ENCODE results near the gene MRPL20. TPM values are rescaled to one million over a fixed set of nuclear protein-coding genes. Genes with fewer than 3 reads are reported as not detected.
"Not testable (repeated sequence)": the region's sequence is repeated elsewhere in the genome, so short reads cannot be mapped to it uniquely, and the experiment has no call there.

The MRPL20 gene
- total and polyA plus RNA-seq, 4 donors = 47.8 to 170 (median 74.0) TPM

GRCh38 chr1:1449099-1449739 is 42.1 kb upstream of the MRPL20 start, which contains the start of gene ATAD3C:
ATAD3C (plus strand) TSS chr1:1449689; CDS start chr1:1450684, 995 bp downstream.
- H3K9ac ChIP-seq (ENCODE audit: low read depth in 1 of 2, low read length in 2 of 2) = no peak within 1 kb of the TSS
- no peaks in the 10 kb centered on the region for H3K27me3 ChIP-seq (ENCODE audit: control insufficient read depth in 4 of 4, insufficient read depth in 4 of 4, low read length in 3 of 4)
- H3K4me1 ChIP-seq (ENCODE audit: control insufficient read depth in 4 of 4, insufficient read depth in 4 of 4, low read length in 3 of 4) = no peaks in the 10 kb centered on the region
- H3K27ac ChIP-seq (ENCODE audit: low read depth in 1 of 2, low read length in 2 of 2) = no peak within 1 kb of the TSS
- no peaks in the 10 kb centered on the region for H3K9me3 ChIP-seq (ENCODE audit: control insufficient read depth in 4 of 4, low read length in 3 of 4)
- TF ChIP-seq, protein P1, sequence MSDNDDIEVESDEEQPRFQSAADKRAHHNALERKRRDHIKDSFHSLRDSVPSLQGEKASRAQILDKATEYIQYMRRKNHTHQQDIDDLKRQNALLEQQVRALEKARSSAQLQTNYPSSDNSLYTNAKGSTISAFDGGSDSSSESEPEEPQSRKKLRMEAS (IDR thresholded peaks at IDR 0.05) = no peak
- TF ChIP-seq SP1 (IDR thresholded peaks at IDR 0.05) = no peak
- no peak for TF ChIP-seq FOXA2 (IDR thresholded peaks at IDR 0.05)
- no peak for TF ChIP-seq HNF4A (conservative IDR thresholded peaks at IDR 0.05)
- no peak for TF ChIP-seq ZBTB33 (IDR thresholded peaks at IDR 0.05)
- TF ChIP-seq NR2F2 (IDR thresholded peaks at IDR 0.05) = no peak
- TF ChIP-seq EGR1 (IDR thresholded peaks at IDR 0.05; ENCODE audit: low read depth in 2 of 2) = no peak
- TF ChIP-seq GABPA (IDR thresholded peaks at IDR 0.05 in 1 of 2, conservative IDR thresholded peaks at IDR 0.05 in 1 of 2) = no peak
- TF ChIP-seq JUND (IDR thresholded peaks at IDR 0.05) = no peak
- no peak for TF ChIP-seq RAD21 (IDR thresholded peaks at IDR 0.05)
- TF ChIP-seq, protein P2, sequence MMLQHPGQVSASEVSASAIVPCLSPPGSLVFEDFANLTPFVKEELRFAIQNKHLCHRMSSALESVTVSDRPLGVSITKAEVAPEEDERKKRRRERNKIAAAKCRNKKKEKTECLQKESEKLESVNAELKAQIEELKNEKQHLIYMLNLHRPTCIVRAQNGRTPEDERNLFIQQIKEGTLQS (IDR thresholded peaks at IDR 0.05) = no peak
- no peak for TF ChIP-seq HNF4G (IDR thresholded peaks at IDR 0.05)
- TF ChIP-seq FOXA1 (IDR thresholded peaks at IDR 0.05) = no peak
- no peak for TF ChIP-seq REST (IDR thresholded peaks at IDR 0.05)
- no peak for TF ChIP-seq CTCF (IDR thresholded peaks at IDR 0.05; ENCODE audit: low read depth, low read length, missing input control)
- no peak for TF ChIP-seq YY1 (IDR thresholded peaks at IDR 0.05)
- no peak for TF ChIP-seq RXRA (IDR thresholded peaks at IDR 0.05)
- TF ChIP-seq TAF1 (conservative IDR thresholded peaks at IDR 0.05) = no peak
- no peak within 1 kb of the TSS for H3K4me3 ChIP-seq (ENCODE audit: low read depth in 1 of 3, low read length in 3 of 3)
- no peaks in the 10 kb centered on the region for H3K36me3 ChIP-seq (ENCODE audit: control insufficient read depth in 4 of 4, insufficient read depth in 3 of 4, low read depth in 1 of 4, low read length in 3 of 4)
- DNase-seq (ENCODE audit: low spot score) = no peak
- WGBS = 88% methylated on average over 6 of the region's 6 CpGs

DNA sequence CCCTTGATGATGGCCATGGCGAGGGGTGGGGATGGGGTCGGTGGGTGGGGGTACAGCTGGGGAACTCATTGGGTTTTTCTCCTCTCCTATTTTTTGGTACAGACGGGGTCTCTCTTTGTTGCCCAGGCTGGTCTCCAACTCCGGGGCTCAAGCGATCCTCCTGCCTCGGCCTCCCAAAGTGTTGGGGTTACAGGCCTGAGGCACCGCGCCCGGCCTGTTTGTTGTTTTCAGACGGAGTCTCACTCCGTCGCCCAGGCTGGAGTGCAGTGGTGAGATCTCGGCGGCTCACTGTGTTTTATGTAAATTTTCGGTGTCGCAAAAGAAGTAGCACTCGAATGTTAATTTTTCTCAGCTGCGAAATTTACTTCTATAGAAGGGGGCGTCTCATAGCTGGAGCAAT is 39.5 kb upstream of the MRPL20 start:
- not testable (repeated sequence) for H3K27me3 ChIP-seq (ENCODE audit: control insufficient read depth in 4 of 4, insufficient read depth in 4 of 4, low read length in 3 of 4); DNase-seq (ENCODE audit: low spot score); H3K4me3 ChIP-seq (ENCODE audit: low read depth in 1 of 3, low read length in 3 of 3); H3K9me3 ChIP-seq (ENCODE audit: control insufficient read depth in 4 of 4, low read length in 3 of 4); H3K27ac ChIP-seq (ENCODE audit: low read depth in 1 of 2, low read length in 2 of 2); H3K4me1 ChIP-seq (ENCODE audit: control insufficient read depth in 4 of 4, insufficient read depth in 4 of 4, low read length in 3 of 4); H3K9ac ChIP-seq (ENCODE audit: low read depth in 1 of 2, low read length in 2 of 2); H3K36me3 ChIP-seq (ENCODE audit: control insufficient read depth in 4 of 4, insufficient read depth in 3 of 4, low read depth in 1 of 4, low read length in 3 of 4)
- 95% methylated on average over 19 of the region's 19 CpGs for WGBS

All from liver (tissue), 9 donors.